Body of pancreas (tissue), 4 donors: ENCODE measurements around the gene MINK1. TPM values are rescaled to one million over a fixed set of nuclear protein-coding genes. Genes with fewer than 3 reads are reported as not detected.

Experiments
- ATAC-seq: fragments of 150-250 bp; one replicate; pipeline ENCODE4 v1.9.1; 2016
- DNase-seq, 4 donors: peaks; one replicate each; pipeline ENCODE4 v3.0.0-alpha.2; 2019
- H3K27ac ChIP-seq, 4 donors: fragments of 200-600 bp; sonication (generic); 1 replicate in 3 of 4; 2 replicates in 1 of 4; pipeline versions ENCODE4 v1.5.1 to v1.6.1; 2016 to 2019; ENCODE audit warnings: mild to moderate bottlenecking in 1 of 4, mixed read lengths in 1 of 4, moderate library complexity in 1 of 4
- H3K27me3 ChIP-seq, 2 donors: fragments of 200-600 bp; sonication (generic); one replicate each; pipeline ENCODE4 v1.6.0; 2016; ENCODE audit warnings: mild to moderate bottlenecking in 1 of 2
- H3K36me3 ChIP-seq, 2 donors: fragments of 200-600 bp; sonication (generic); replicated peaks in 1 of 2; 2 replicates each; pipeline ENCODE4 v1.5.1; 2016; ENCODE audit warnings: low read depth in 2 of 2; ENCODE audit not compliant: insufficient read depth in 1 of 2
- H3K4me1 ChIP-seq: fragments of 200-600 bp; sonication (generic); one replicate; pipeline ENCODE4 v1.6.0; 2016
- H3K4me3 ChIP-seq, 2 donors: fragments of 200-600 bp; sonication (generic); 1 replicate in 1 of 2; 2 replicates in 1 of 2; pipeline ENCODE4 v1.5.1; 2016 to 2019
- H3K9me3 ChIP-seq, 3 donors: fragments of 200-600 bp; sonication (generic); 1 replicate in 2 of 3; 2 replicates in 1 of 3; pipeline ENCODE4 v1.5.1; 2016
- CTCF ChIP-seq, 7 experiments: fragments of 450-650 bp in 4 of 7; fragments of 200-600 bp in 3 of 7; sonication (generic) in 3 of 7; IDR thresholded peaks; one replicate each; pipeline ENCODE4 v1.5.1; 2016 to 2019; ENCODE audit warnings: antibody characterized with exemption in 7 of 7
- POLR2A ChIP-seq, 3 donors: fragments of 450-650 bp; IDR thresholded peaks; one replicate each; pipeline ENCODE4 v1.6.1; 2016; ENCODE audit warnings: antibody characterized with exemption in 3 of 3, mild to moderate bottlenecking in 2 of 3
- WGBS, 2 donors: methylation state at CpG; one replicate each; pipeline ENCODE4 v1.1.5; 2017; 5-methylcytosine and 5-hydroxymethylcytosine counted together
- intact Hi-C: fragments of 100-400 bp; cut with DNase I; formaldehyde crosslinking; loops from one replicate; pipeline ENCODE4 v1.15.1; 2023
- total RNA-seq, 2 donors: library from RNA; depleted of rRNA; stranded (reverse); fragments of >200 nt; gene quantifications; one replicate each; pipeline ENCODE4 v1.1.0, GENCODE V29; 2016

Gene MINK1
- total RNA-seq, 2 donors from 2014 or later: 32.7 to 66.6 TPM

- no peak for DNase-seq
- 75 to 81% methylated on average over 13 of the region's 13 CpGs for WGBS, 2 donors
- intact Hi-C loops: no loop called here
Measured at GRCh38 chr17:4810696-4811290, 22.3 kb upstream of the MINK1 start.

GRCh38 chr17:4811471-4811870 is 21.7 kb upstream of the MINK1 start:
- 94 to 95% methylated on average over 12 of the region's 12 CpGs for WGBS, 2 donors
- intact Hi-C loops: no loop called here
- H3K9me3 ChIP-seq: no peaks in the 10 kb centered on the region
- no peak overlapping the region for H3K4me3 ChIP-seq
- H3K27ac ChIP-seq: no peak overlapping the region
- peaks cover 0 to 2% of the 10 kb centered on the region in 2 donors for H3K36me3 ChIP-seq
- no peaks in the 10 kb centered on the region for H3K27me3 ChIP-seq
- no peak for DNase-seq
- ATAC-seq: no peak
- TF ChIP-seq CTCF (IDR thresholded peaks at IDR 0.05) (no peak), POLR2A (IDR thresholded peaks at IDR 0.05) (no peak)
- peaks cover 15% of the 10 kb centered on the region for H3K4me1 ChIP-seq

More at GRCh38 chr17:4810696-4811290, 22.3 kb upstream of the MINK1 start:
- Histone ChIP-seq H3K27me3 (no peaks in the 10 kb centered on the region), H3K27ac (no peak overlapping the region), H3K36me3 (peaks cover 0 to 2% of the 10 kb centered on the region in 2 donors), H3K9me3 (no peaks in the 10 kb centered on the region), H3K4me1 (peaks cover 20% of the 10 kb centered on the region), H3K4me3 (no peak overlapping the region)
- TF ChIP-seq POLR2A (IDR thresholded peaks at IDR 0.05) (no peak), CTCF (IDR thresholded peaks at IDR 0.05) (no peak)
- ATAC-seq: no peak

- 74 to 76% methylated on average over 7 of the region's 7 CpGs for WGBS, 2 donors
- Histone ChIP-seq H3K4me1 (peaks cover 11% of the 10 kb centered on the region), H3K4me3 (no peak overlapping the region), H3K36me3 (peaks cover 0 to 4% of the 10 kb centered on the region in 2 donors), H3K27ac (no peak overlapping the region), H3K27me3 (no peaks in the 10 kb centered on the region), H3K9me3 (no peaks in the 10 kb centered on the region)
- no peak for DNase-seq
- intact Hi-C loops: no loop called here
- TF ChIP-seq CTCF (IDR thresholded peaks at IDR 0.05) (no peak), POLR2A (IDR thresholded peaks at IDR 0.05) (no peak)
- no peak for ATAC-seq
Measured at GRCh38 chr17:4812690-4813089, 20.4 kb upstream of the MINK1 start.

- 87 to 89% methylated on average over 7 of the region's 7 CpGs for WGBS, 2 donors
Measured at GRCh38 chr17:4815043-4815675, 18.0 kb upstream of the MINK1 start.

GRCh38 chr17:4816826-4817225 is 16.3 kb upstream of the MINK1 start:
- TF ChIP-seq CTCF (IDR thresholded peaks at IDR 0.05): no peak
- TF ChIP-seq POLR2A (IDR thresholded peaks at IDR 0.05): no peak
- ATAC-seq (no peak), DNase-seq (no peak)
- Histone ChIP-seq H3K36me3 (peaks cover 0 to 2% of the 10 kb centered on the region in 2 donors), H3K9me3 (no peaks in the 10 kb centered on the region), H3K27ac (no peak overlapping the region), H3K4me1 (no peaks in the 10 kb centered on the region), H3K27me3 (no peaks in the 10 kb centered on the region), H3K4me3 (no peak overlapping the region)
- 84 to 89% methylated on average over 12 to 13 of the region's 13 CpGs for WGBS, 2 donors
- intact Hi-C loops: no loop called here

More at GRCh38 chr17:4815043-4815675, 18.0 kb upstream of the MINK1 start:
- H3K36me3 ChIP-seq: peaks cover 0 to 4% of the 10 kb centered on the region in 2 donors
- intact Hi-C loops: no loop called here
- ATAC-seq (no peak), DNase-seq (no peak)
- H3K4me1 ChIP-seq: no peaks in the 10 kb centered on the region
- TF ChIP-seq POLR2A (IDR thresholded peaks at IDR 0.05): no peak
- H3K9me3 ChIP-seq: no peaks in the 10 kb centered on the region
- H3K4me3 ChIP-seq: no peak overlapping the region
- H3K27ac ChIP-seq: no peak overlapping the region
- no peaks in the 10 kb centered on the region for H3K27me3 ChIP-seq
